BJ (cell line): ENCODE measurements around the gene ZFP69B. TPM values are rescaled to one million over a fixed set of nuclear protein-coding genes. Genes with fewer than 3 reads are reported as not detected.

Experiments
- CTCF ChIA-PET: fragments of 350-600 bp; formaldehyde crosslinking; extraction: SDS; loops from one replicate; lab custom pipeline; 2021; ENCODE audit warnings: antibody characterized with exemption, inconsistent platforms; lab: Yijun Ruan, JAX
- POLR2A ChIA-PET: fragments of 300-600 bp; sonication (Branson Sonifier 250); formaldehyde crosslinking; extraction: SDS; loops from one replicate; lab custom pipeline; 2021; ENCODE audit warnings: antibody characterized with exemption; lab: Charles Lee
- DNase-seq: peaks from one replicate; pipeline ENCODE4 v3.0.0-alpha.2; 2011; ENCODE audit warnings: low read depth
- H3K27me3 ChIP-seq: 2 replicates; pipeline ENCODE4 v1.6.0; 2011; ENCODE audit warnings: low read length; ENCODE audit not compliant: control insufficient read depth, insufficient read depth
- H3K36me3 ChIP-seq: 2 replicates; pipeline ENCODE4 v1.5.1; 2011; ENCODE audit warnings: low read length; ENCODE audit not compliant: control insufficient read depth, insufficient read depth
- H3K4me3 ChIP-seq: 2 replicates; pipeline ENCODE4 v1.5.1; 2011; ENCODE audit warnings: low read depth, mild to moderate bottlenecking, control low read depth, low read length
- polyA plus RNA-seq: library from polyadenylated mRNA; depleted of rRNA; stranded (reverse); fragments of >200 nt; gene quantifications from 2 replicates; pipeline ENCODE4 v1.2.3, GENCODE V29; 2011
- TF ChIP-seq, protein P1 (sequence below): IDR thresholded peaks from 2 replicates; pipeline ENCODE4 v1.5.1; 2011; ENCODE audit warnings: low read depth, mild to moderate bottlenecking, control low read depth, inconsistent platforms, low read length, moderate library complexity; ENCODE audit not compliant: insufficient read depth

The ZFP69B gene
- polyA plus RNA-seq, 1 experiment = 1.5 TPM

DNA sequence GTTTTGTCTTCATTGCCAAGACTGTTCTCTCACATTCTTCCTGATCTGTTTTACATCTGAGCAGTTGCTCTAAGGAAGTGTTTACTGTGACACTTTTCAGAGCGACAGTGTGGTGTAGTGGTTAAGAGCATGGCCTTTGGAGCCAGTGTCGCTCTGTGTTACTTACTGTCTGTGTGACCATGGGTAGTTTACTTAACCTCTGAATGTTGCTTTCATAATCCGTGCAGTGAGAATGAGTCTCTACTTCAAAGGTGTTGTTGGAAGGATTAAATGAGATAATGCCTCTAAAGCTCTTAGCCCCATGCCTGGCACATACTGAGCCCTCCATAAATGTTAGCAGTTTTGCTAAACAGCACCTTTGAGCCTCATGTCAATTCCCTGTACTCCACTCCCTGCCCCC, 35.9 kb upstream of the ZFP69B start:
- Histone ChIP-seq H3K36me3 (peaks cover 10% of the 10 kb centered on the region), H3K4me3 (no peak overlapping the region), H3K27me3 (no peaks in the 10 kb centered on the region)
- TF ChIP-seq, protein P1, sequence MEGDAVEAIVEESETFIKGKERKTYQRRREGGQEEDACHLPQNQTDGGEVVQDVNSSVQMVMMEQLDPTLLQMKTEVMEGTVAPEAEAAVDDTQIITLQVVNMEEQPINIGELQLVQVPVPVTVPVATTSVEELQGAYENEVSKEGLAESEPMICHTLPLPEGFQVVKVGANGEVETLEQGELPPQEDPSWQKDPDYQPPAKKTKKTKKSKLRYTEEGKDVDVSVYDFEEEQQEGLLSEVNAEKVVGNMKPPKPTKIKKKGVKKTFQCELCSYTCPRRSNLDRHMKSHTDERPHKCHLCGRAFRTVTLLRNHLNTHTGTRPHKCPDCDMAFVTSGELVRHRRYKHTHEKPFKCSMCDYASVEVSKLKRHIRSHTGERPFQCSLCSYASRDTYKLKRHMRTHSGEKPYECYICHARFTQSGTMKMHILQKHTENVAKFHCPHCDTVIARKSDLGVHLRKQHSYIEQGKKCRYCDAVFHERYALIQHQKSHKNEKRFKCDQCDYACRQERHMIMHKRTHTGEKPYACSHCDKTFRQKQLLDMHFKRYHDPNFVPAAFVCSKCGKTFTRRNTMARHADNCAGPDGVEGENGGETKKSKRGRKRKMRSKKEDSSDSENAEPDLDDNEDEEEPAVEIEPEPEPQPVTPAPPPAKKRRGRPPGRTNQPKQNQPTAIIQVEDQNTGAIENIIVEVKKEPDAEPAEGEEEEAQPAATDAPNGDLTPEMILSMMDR = no peak
- POLR2A ChIA-PET = no interaction called here
- CTCF ChIA-PET = interaction anchor here (0.7 to 1.4 kb wide), 3 partner anchors 67 to 270 kb away, joined by 3 to 4 read pairs (median 3); no protein-coding TSS in a partner anchor
- no peak for DNase-seq

DNA sequence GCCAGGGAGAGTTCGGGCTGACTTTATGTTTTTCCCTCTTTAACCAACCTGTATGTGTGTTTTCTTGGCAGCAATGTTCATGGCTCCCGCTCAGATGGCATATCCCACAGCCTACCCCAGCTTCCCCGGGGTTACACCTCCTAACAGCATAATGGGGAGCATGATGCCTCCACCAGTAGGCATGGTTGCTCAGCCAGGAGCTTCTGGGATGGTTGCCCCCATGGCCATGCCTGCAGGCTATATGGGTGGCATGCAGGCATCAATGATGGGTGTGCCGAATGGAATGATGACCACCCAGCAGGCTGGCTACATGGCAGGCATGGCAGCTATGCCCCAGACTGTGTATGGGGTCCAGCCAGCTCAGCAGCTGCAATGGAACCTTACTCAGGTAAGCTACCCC, 33.6 kb upstream of the ZFP69B start:
- ChIA-PET POLR2A (no interaction called here), CTCF (interaction anchor here (1.2 to 1.3 kb wide), 2 partner anchors 78 to 273 kb away, joined by 3 read pairs; no protein-coding TSS in a partner anchor)

DNA sequence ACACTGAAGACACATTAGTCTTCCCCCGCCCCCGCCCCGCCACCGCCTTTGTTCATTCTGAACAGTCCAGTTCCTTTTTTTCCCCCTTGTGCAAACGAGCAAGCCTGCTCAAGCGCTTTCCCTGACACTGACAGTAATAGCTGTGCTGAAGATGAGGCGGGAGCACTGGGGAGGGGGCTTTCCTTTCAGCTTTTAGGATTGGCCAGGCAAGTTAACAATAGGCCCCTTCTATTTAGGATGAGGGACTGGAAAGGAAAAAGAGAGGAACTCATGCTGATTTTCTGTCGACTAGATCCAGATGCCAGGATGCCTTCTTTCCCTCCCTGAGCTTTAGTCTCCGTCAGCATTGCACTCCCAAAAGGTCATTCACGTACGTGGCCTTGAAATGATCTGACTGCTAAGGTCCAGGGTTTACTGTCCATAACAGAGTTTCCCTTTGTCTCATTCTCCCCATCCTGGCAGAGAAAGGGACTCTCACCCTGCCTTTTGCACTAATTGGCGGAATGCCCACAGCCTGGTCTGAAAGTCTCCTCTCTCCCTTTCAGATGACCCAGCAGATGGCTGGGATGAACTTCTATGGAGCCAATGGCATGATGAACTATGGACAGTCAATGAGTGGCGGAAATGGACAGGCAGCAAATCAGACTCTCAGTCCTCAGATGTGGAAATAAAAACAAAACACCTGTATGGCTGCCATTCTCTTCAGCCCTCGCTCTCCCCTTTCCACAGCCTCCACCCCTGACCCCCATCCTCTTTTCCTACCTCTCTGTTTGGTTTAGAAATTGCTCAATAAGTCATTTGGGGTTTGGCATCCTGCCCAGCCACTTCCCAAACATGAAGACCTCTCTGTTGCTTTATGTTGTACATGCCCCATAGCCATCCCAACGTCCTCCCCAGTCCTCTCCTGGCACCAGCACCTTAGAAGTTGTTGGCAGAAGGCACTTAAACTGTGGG, 28.6 kb upstream of the ZFP69B start:
- Histone ChIP-seq H3K36me3 (peaks cover 4% of the 10 kb centered on the region), H3K4me3 (no peak overlapping the region), H3K27me3 (no peaks in the 10 kb centered on the region)
- POLR2A ChIA-PET = no interaction called here
- CTCF ChIA-PET = interaction anchor here (0.8 to 1.5 kb wide), 3 partner anchors 16 to 278 kb away, joined by 3 to 4 read pairs (median 3); no protein-coding TSS in a partner anchor
- TF ChIP-seq, protein P1 = no peak
- no peak for DNase-seq

More for the DNA sequence above, 33.6 kb upstream of the ZFP69B start:
- DNase-seq = no peak
- Histone ChIP-seq H3K4me3 (no peak overlapping the region), H3K27me3 (no peaks in the 10 kb centered on the region), H3K36me3 (peaks cover 8% of the 10 kb centered on the region)
- TF ChIP-seq, protein P1 = no peak

DNA sequence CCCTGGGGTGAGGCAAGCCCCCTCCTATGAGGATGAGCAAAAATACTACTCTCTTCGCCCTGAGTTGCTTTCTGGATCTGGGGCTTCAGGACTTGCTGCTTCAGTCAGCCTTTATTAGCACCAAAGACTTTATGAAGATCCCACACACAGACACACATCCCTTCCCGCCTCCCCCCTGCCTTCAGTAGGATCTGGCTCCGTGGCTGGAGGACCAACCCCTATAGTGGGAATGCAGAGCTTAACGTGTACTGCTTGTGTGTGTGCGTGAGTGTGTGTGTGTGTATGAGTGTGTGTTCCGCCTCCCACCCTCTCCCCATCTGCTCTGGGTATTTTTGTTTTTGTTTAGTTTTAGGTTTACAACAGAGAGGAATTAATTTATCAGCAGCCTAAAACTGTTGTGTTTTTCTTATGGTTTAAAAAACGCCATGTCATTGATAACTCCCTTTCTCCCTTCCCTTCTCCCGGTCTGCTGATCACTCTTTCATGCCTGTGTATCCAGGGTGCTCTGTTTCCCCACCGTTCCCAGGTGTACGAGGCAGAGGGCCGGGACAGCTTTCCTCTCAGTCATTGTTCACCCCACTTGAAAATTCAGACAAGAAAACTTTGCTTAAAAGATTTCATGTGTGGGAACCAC, 27.5 kb upstream of the ZFP69B start:
- no peaks in the 10 kb centered on the region for H3K27me3 ChIP-seq
- no peak for DNase-seq
- TF ChIP-seq, protein P1 = no peak
- H3K4me3 ChIP-seq = no peak overlapping the region
- POLR2A ChIA-PET = no interaction called here
- H3K36me3 ChIP-seq = no peaks in the 10 kb centered on the region; the same call in 1 of the 2 replicates
- CTCF ChIA-PET = interaction anchor here (1.0 kb wide), 1 partner anchor 16 kb away, joined by 3 read pairs; no protein-coding TSS in a partner anchor

DNA sequence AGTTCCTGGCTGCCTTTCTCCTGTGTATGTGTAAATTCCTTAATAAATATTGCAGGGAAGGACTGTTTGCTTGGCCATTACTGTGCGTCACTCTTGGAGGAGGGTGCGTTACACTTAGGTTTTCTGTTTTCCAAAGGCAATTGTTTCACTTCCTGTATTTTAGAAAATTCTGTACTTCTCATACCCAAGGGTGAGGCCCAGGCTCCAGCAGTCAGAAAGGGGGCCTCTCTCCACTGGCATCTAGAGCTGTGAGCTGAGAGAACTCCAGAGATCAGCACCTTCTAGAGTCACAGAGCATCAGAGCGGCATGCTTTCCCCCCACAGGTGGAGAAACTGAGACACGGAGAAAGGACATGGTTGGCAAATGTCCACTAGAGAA, 27.0 kb upstream of the ZFP69B start:
- DNase-seq = no peak
- ChIA-PET CTCF (interaction anchor here (1.2 kb wide), 1 partner anchor 183 kb away, joined by 3 read pairs; no protein-coding TSS in a partner anchor), POLR2A (no interaction called here)
- TF ChIP-seq, protein P1 = no peak
- Histone ChIP-seq H3K36me3 (no peaks in the 10 kb centered on the region; the same call in 1 of the 2 replicates), H3K4me3 (no peak overlapping the region), H3K27me3 (no peaks in the 10 kb centered on the region)
